Central memory CD4-positive, alpha-beta T cell (primary cell): ENCODE data around the gene DOCK9.
"Not testable (repeated sequence)": the region's sequence is repeated elsewhere in the genome, so short reads cannot be mapped to it uniquely, and the experiment has no call there.

Source experiments
- DNase-seq: peaks from one replicate; pipeline ENCODE4 v3.0.0; 2022

The DOCK9 gene

DNA sequence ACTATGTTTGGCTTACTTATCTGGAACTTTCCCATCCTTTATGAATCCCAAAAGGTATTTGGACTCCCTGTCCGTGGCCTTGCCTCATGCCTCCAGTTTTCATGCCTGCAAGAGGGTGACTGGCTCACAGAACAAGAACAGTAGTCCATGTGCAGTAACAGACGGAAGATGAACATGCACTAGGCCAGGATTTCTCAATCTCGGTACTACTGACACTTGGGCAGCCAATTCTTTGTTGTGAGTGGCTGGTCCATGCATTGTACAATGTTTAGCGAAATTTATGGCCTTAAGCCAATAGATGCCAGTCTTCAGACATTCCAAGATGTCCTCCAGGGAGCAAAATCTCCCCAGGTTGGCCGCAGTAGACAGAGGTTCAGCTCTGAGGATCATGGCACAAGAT, 61.9 kb downstream of the DOCK9 start:
- DNase-seq, result no peak

DNA sequence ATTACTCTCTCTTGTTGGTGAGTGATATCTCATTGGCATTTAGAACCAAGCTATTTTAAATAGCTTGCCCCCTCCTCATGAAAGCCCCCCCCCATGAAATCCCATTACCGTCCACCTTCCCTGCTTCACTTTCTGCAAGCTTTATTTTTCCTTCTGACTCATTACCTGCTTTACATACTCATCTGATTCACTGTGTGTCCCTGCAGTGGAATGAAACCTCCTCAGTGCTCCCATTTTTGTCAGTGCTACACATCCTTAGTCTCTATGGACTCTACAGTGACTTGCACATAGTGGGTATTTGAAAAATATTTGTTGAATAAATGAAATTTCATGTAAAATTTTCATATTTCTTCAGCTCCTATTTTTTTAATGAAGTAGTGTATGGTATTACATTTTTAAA, 62.3 kb downstream of the DOCK9 start:
- DNase-seq, result no peak

DNA sequence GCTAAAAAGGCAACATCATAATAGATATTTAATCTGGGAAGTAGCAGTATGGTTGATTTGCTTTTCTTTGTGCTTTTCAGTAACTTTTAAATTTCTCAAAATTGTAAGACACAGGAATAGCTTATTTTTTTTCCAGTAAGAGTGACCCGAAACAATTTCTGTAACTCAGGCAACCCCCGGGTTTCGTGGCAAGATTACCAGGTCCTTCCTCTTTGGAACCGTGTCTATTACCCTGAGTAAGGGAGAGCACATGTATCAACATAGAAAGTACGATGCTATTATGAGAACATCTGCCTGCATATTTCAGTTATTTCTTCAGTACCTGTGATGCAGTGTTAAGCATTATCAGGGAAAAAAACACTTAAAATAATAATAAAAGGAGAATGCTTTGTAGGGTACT, 64.1 kb downstream of the DOCK9 start:
- DNase-seq, result no peak

DNA sequence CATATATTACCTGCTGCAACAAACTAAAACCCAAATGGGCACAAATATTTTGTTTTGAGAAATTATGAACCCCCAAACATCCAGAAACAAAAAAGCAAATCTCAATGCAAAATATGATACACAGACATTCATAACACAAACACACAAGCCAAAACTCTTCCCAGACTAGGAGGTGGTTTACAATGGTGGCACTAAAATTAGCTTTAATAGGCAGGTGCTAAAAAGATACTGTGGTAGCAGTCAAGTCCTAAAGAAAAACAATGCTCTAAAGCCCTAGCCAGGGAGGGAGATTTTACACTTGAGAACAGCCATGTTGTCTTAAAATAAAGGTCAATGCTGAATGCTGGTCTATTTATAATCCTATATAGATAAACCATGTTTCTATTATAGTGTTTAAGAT, 65.0 kb downstream of the DOCK9 start:
- DNase-seq, result no peak

DNA sequence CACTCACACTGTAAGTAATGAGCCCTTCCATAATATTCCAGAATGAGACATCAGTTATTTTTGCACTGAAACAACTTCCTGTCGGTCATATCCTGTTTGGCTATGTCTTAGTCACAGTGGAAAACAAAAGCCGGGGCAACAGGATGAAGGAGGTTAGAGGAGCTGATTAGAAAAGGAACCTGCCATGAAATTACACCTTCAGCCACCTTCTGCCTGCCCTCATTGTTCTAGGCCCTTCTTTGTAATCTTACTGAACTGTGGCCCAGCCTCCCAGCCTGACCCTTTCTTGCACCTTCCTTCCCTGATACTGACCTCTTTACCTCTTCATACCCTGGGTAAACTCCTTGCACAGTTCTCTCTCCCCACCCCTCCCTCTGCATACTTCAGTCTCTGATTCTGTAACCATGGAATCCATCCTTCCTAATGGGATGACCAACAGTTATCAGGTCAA, 67.3 kb downstream of the DOCK9 start:
- peak; percentile 26 for DNase-seq

DNA sequence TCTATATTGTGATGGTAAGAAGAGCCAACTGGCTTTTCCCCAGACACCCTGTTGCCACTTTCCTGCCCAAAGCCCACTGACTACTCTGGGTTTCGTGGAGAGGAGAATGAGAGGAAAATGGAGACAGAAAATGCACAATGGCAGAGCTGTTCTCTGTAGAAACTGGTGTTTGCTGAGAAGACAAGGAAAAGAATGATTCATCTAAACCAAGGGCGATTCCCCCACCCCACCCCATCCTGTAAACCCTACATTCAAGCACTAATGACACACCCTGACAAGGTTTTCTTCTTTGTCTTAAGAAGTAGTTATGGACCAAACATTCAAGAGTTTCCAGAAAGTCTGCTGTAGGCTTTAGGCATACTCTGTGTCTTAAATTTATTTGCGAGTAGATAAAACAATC, 68.8 kb downstream of the DOCK9 start:
- DNase-seq, result no peak

DNA sequence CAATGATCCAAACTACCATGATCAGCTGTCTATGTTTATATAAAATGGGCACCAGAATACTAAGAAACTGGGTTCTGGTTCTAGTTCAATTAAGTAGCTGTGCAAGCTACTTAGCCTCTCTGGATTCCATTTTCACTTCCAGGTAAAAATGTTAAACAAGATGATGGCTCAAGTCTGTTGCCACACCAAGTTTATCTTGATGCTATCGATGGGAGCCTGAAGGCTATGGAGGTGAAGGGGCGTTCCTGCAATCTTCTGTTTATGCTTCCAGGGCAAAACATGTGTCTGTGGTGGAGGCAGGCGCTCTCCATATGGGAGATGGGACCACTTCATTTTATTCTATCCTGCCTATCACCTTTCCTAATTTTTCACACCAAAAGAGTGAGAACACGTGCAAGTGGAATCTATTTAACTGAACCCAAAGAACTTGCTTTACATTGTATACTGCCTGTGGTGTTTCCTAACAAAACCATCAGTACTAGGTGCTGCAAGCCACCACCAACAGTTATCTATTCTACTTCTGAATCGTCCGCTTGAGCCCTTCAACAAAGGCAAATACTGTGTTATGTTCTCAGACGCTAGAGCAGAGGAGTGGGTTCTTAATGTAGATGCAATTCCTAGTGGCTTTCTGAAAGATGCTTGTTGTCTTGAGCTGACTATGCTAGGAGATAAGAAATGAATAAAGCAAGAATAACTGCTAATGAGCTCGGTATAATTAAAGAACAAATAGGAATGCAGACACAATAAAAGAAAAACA, 70.9 kb downstream of the DOCK9 start:
- DNase-seq, result no peak

DNA sequence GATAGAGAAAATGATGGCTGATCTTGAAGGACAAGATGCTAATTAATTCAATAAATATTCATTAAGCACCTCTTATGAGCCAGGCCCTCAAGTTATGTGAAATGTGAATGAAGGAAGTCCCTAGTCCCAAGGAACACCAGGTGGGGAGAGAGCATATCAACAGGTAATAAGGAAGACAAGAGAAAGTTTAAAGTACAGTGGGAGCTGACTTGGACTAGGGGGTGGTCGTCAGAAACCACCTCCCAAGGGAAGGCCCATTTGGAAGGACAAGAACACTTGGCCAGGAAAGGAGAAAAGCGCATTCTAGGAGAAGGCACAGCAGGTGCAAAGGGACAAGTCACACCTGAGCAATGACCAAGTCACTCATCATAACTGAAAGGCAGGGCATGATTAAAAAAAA, 72.7 kb downstream of the DOCK9 start:
- no peak for DNase-seq

DNA sequence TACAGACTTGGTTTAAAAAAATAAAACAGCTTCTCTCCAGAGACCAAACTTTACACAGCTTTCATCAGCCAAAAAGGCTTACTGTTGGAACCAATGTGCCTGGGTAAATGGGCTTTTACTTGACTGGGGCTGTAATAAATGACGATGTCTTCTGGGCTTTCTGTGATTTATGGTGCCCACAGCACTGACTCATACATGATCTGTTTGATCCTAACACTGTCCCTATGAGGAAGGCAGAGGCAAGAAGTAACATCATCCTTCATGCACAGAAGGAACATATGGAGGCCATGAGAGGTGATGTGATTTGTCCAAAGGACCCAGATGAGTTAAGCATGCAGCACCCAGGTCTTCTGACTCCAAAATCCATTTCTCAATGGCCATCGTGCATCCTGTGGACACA, 77.4 kb downstream of the DOCK9 start:
- DNase-seq, result no peak

DNA sequence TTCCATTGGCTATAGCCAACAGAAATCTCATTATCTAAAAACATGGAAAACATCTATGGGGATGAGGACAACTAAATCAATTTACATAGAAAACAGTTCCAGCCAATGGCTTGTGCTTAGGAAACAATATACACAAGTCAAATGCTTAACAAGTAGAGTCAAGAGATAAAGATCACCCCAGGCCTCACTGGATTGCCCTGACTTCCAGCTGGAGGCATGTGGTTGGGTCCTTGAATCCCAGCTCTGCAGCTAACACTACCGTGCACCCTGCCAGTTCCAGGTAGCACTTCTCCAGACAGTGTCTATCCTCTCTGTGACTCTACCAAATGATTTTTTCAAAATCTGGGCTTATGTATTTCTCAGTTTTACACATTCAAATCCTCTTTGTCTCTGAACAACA, 80.2 kb downstream of the DOCK9 start:
- no peak for DNase-seq

DNA sequence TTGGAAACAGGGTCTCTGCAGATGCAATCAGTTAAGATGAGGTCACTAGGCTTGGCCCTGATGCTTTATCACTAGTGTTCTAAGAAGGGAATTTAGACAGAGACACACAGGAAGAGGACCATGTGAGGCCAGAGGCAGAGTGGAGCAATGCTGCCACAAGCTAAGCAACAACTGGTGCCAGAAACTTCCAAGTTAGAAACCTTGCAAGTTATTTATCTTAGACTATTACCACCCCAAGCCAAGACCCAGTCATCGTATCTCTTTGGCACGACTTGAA, 81.1 kb downstream of the DOCK9 start:
- no peak for DNase-seq

DNA sequence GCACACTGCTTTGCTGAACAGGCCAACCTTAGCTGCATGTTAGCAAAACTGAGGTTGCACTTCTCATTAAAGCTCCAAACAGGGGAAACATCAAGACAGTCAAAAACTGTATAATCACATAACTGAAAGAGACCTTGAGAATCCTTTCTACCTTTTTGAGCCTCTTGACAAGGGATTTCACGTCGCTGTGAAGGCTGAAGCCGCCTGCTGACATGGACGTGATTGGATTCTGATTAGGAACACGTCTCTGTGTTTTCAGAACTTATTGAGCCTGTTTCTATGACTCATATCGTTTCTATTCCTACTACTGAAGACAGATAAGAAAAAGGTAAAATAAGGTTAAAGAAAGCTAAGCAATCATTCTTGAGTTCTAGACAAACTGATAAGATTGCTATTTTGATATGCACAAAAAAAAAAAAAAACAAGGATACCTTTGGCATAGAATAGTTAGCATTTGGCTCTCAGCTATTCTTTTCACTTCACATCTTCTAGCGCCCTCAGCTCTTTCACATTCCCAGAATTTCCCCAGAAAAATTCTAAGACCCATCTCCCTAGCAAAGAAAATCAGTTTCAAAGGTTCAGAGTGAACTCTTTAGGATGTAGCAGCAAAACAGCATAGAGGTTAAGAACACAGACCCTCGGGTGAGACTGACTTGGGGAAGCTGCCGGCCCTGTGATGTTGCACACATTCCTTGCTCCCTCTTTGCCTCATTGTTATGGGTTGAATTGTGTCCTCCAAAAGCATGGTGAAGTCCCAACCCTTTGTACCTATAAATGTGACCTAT, 81.6 kb downstream of the DOCK9 start:
- no peak for DNase-seq

DNA sequence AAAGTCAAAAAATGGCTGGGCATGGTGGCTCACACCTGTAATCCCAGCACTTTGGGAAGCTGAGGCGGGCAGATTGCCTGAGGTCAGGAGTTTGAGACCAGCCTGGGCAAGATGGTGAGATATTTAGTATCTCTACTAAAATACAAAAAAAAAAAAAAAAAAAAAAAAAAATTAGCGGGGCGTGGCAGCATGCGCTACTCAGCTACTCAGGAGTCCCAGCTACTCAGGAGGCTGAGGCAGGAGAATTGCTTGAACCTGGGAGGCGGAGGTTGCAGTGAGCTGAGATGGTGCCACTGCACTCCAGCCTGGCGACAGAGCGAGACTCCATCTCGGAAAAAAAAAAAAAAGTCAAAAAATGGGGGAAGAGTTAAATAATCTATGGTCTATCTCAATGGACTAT, 83.0 kb downstream of the DOCK9 start:
- DNase-seq, result not testable (repeated sequence)

DNA sequence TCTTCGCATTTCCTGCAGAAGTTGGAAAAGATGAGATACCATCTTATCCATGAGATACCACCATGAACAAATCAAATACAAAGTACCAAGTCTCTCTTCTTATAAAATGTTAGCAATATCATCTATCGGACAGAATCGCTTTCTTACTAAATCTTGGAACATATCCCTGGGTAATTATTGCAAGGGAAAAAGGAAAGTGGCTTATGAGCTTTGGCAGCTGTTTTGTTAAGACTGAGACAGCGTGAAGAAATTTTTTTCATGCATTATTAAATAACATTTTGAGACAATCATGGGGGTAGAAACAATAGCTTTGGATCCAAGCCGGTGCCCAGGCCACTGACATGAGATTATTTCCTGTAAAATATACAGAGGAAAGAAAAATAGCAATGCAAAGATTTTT, 84.5 kb downstream of the DOCK9 start:
- no peak for DNase-seq

DNA sequence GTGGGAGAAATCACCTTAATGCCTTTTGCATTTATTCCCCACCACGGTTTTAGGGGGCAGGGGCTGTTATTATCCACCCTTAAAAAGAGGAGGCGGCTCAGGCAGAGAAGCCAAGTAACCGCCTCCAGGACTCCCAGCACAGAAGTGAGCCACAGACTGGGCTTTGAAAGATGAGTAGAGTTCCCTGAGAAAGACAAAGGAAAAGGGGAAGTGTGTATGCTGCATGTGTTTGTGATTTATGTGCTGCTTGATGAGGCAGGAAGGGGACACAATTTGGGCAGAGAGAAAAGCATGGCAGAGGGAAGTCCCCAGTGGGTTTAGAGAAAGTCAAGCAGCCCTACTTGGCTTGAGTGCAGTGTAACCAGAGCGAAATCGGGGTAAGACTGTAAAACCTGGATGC, 85.0 kb downstream of the DOCK9 start:
- no peak for DNase-seq

DNA sequence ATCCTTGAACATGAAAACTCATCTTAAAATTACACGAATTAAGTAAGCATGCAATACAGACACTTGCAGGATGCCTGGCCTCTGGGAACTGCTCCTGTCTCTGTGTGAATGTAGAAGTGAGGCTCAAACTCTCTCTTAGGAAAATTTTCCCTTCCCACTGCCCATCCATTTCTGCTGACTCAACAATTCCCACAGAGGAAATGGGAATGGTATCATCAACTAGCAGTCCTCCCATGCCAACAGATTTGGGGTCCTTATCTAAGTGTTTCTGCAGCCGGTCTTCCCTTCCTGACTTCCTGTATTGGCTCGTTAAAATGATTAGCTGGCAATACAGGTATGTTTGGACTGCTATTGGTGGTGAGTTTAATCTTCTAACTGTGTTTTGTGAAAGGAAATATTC, 85.8 kb downstream of the DOCK9 start:
- no peak for DNase-seq

DNA sequence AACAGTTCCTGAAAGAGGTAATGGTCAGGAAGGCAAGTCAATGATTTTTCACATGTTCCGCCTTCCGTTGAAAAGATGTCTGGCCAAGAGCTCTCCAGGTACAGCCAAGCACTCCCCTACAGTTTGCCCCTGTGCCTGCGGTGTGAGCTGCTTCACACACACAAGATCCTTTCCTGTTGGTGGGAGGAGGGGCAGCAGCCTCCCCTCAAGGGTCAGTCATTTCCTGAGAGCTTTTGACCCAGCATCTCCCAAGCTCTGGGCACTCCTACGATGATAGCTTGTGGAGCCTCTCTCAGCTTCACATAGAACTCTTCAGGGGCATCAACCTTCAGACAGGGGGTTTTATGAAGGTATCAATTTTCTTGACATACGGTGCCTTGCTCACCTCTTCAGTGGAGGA, 86.9 kb downstream of the DOCK9 start:
- DNase-seq, result no peak

DNA sequence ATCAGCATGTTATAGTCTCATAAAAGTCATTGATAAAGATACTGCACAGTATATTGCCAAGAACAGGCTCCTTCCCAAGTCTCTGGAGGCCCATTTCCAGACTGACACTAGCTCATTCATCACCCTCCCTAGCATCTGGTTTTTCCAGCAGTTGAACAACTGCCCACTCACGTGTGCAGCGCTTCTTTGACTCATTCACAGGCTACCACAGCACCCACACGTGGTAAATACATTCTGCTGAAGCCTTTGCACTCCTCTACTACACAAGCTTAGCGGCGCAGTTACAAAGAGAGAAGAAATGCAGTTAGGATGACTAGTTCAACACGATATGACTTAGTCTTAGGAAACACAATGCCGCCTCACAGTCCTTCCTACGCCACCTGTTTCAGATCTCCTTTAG, 87.7 kb downstream of the DOCK9 start:
- DNase-seq, result no peak

DNA sequence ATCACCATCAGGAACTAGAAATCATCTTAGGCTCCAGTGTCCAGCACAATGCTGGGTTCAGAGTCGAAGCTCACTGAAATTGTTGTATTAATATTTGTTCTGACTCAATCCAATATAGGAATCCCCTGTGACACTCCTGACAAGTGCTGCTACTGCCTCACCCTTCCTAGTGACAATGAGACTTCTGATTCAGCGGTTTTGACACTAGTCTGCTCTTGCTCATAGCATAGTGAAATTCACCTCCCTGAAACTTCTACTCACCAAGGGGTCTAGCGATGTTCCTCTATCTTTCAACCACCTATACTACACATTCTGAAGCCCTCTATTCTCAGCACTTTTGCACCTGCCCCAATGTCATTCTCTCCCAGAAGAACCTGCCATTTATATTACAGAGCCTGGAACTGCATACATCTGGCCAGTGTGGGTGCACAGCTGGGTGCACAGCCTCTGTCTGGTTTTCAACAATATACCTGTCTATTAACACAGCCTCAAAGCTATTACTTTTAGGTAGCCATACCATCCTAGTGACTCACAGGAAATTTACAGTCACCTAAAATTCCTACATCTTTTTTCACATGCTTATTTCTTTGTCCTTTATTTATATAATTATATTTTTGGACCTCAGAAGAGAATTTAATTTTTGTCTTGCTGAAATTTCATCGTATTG, 88.3 kb downstream of the DOCK9 start:
- DNase-seq, result no peak

DNA sequence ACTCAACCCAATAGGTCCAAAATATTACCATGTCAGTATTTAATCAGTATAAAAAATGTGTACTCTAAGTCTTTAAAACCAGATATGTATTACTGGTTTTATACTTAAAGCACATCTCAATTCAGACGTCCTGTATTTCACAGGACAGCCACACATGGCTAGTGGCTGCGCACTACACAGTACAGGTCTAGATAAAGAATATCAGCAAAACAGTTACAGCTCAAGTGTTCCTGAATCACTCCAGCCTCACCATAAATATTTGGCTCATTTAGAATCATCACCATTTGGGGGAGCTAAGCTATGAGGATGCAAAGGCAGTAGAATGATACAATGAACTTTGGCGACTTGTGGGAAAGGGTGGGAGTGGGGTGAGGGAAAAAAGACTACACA, 89.0 kb downstream of the DOCK9 start:
- no peak for DNase-seq

DNA sequence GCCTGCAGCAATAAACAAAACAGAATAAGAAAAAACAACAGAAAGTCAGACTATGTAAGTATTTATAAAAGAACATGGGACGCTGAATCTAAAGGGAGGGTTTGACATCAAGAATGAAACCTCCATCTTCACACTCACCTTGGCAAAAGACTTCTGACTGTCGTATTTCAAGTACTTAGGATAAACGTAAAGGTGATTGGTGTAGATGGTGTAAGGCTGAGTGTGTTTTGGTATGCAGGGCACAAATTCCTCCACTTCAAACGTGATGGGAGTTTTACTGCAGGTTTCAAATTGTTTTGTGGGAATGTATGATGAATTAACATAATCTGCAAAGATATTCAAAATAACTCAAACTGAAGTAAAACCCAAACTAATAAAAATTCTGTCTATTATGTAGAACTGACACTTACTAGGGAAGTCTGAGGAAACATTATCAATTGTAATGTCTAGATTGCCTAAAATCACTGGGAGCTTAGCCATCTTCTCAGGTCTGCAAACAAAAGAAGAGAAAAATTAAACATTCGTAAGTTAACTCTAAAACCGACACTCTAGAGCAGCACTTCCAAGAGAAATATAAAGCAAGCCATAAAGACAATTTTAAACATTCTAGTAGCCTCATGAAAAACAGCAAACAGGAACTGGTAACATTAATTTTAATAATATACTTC, 89.5 kb downstream of the DOCK9 start:
- DNase-seq, result no peak

DNA sequence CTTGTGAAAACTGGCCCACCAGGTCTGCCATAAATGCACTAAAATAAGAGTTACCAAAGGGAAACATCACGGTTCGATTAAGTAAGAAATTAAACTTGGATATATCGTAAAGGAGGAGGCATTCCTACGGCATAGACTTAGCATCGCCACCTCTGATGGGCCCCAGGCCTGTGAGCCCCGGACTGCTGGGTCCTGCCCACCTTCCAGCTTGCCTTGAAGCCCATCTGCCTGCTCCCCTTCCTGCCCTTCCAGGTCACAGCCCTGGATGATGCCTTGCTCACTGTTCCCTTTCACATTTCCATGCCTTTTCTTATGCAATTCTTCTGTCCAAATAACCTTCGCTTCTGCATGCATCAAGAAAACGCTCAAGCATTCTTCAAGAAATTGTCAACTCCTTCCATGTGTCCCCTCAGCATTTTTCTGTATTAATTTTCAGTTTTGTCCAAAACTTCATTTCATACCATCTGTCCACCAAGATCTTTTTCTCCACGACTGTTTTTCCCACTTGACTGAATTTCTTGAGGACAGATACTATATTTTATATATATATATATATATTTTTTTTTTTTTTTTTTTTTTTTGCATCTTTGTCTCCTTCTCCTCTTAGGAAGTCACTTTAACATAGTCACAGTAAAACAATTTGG, 91.2 kb downstream of the DOCK9 start:
- no peak for DNase-seq

DNA sequence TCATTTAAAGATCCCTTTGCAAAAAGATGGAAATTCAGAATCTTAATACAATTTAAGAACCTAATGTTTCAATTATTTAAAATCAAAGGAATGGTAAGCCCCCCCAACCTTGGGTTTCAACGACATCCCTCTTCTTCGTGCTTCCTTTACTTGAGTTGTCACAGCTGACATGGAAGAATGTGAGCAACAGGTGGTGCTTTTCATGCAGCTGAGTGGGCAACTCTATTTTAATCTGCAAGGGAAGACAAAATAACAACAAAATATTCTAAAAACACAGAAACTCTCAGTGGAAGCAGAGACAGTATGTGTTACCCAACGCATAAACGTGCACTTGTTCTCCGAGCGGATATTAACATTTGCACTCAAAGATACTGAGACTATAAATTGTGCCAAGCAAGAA, 92.3 kb downstream of the DOCK9 start:
- DNase-seq, result no peak
